ENCODE results near the gene MFNG. TPM values are rescaled to one million over a fixed set of nuclear protein-coding genes. Genes with fewer than 3 reads are reported as not detected.

Gene MFNG
- total and polyA plus RNA-seq, 2 experiments from 2014 or later: 3.3 TPM

DNA sequence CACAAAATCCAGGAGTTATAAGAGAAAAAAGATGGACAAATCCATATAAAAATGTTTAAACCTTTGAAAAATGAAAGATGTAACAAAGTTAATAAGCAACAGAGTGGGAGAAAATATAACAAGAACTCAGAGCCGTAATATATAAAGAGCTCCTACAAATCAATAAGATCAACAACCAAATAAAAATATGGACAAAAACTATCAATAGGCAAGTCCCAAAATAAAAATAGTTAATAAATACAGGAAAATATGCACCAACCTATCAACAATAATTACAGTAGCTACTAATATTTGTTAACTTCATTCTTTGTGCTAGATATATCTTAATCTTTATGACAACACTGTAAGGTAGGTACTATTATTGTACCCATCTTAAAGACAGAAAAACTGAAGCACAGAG is 30.3 kb upstream of the MFNG start:
- no peaks in the 10 kb centered on the region for H4K20me1 ChIP-seq (ENCODE audit: insufficient read depth, poor library complexity, severe bottlenecking)
- H3K36me3 ChIP-seq (replicated peaks; ENCODE audit: insufficient read depth, low read depth): no peaks in the 10 kb centered on the region
- H3K4me3 ChIP-seq: no peak overlapping the region
- H3K27ac ChIP-seq: no peak overlapping the region
- H3K9me2 ChIP-seq (replicated peaks; ENCODE audit: insufficient read depth): no peaks in the 10 kb centered on the region
- no peak overlapping the region for H3K4me2 ChIP-seq
- H3K4me1 ChIP-seq (ENCODE audit: insufficient read depth): peaks cover 23% of the 10 kb centered on the region
- 94% methylated on average over 1 of the region's 1 CpG for WGBS (ENCODE audit: low lambda C conversion rate, missing lambda C conversion rate)
- H3K79me2 ChIP-seq: peaks cover 32% of the 10 kb centered on the region
- no peak overlapping the region for H2AFZ ChIP-seq
- H3K27me3 ChIP-seq: no peaks in the 10 kb centered on the region
- no peak for DNase-seq (ENCODE audit: low spot score)
- no peaks in the 10 kb centered on the region for H3K9me3 ChIP-seq (ENCODE audit: low read depth)
- TF ChIP-seq EZH2 (IDR thresholded peaks at IDR 0.05; ENCODE audit: borderline replicate concordance): no peak
- TF ChIP-seq EZH2phosphoT487 (IDR thresholded peaks at IDR 0.05; ENCODE audit: low read depth, severe bottlenecking, unreplicated experiment): no peak
- TF ChIP-seq, protein P1, sequence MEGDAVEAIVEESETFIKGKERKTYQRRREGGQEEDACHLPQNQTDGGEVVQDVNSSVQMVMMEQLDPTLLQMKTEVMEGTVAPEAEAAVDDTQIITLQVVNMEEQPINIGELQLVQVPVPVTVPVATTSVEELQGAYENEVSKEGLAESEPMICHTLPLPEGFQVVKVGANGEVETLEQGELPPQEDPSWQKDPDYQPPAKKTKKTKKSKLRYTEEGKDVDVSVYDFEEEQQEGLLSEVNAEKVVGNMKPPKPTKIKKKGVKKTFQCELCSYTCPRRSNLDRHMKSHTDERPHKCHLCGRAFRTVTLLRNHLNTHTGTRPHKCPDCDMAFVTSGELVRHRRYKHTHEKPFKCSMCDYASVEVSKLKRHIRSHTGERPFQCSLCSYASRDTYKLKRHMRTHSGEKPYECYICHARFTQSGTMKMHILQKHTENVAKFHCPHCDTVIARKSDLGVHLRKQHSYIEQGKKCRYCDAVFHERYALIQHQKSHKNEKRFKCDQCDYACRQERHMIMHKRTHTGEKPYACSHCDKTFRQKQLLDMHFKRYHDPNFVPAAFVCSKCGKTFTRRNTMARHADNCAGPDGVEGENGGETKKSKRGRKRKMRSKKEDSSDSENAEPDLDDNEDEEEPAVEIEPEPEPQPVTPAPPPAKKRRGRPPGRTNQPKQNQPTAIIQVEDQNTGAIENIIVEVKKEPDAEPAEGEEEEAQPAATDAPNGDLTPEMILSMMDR (IDR thresholded peaks at IDR 0.05; ENCODE audit: poor library complexity): no peak

DNA sequence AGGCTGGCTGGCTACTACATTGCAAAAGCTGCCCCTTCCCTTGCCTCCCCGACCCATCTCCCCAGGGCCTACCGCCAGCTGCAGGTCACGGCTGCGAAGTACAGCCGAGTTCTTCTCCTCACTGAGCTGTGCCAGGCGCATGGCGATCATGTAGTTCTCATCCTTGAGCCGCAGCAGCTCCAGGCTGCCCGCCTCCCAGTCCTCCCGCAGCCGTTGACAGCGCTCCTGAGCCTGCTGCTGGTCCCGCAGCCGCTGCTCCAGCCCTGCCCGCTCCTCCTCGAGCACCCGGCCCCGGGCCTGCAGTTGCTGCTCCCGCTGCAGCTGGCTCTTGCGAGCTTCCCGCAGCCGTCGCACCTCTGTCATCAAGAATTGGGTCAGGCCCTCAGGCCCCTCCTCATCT is 29.7 kb upstream of the MFNG start:
- H3K27ac ChIP-seq: no peak overlapping the region
- no peak overlapping the region for H2AFZ ChIP-seq
- WGBS (ENCODE audit: low lambda C conversion rate, missing lambda C conversion rate): 96% methylated on average over 23 of the region's 23 CpGs
- TF ChIP-seq EZH2phosphoT487 (IDR thresholded peaks at IDR 0.05; ENCODE audit: low read depth, severe bottlenecking, unreplicated experiment) (no peak), EZH2 (IDR thresholded peaks at IDR 0.05; ENCODE audit: borderline replicate concordance) (no peak)
- TF ChIP-seq, protein P1 (IDR thresholded peaks at IDR 0.05; ENCODE audit: poor library complexity): no peak
- no peaks in the 10 kb centered on the region for H3K27me3 ChIP-seq
- H3K9me2 ChIP-seq (replicated peaks; ENCODE audit: insufficient read depth): no peaks in the 10 kb centered on the region
- H3K4me3 ChIP-seq: no peak overlapping the region
- H3K4me1 ChIP-seq (ENCODE audit: insufficient read depth): peaks cover 25% of the 10 kb centered on the region
- peaks cover 32% of the 10 kb centered on the region for H3K79me2 ChIP-seq
- H3K36me3 ChIP-seq (replicated peaks; ENCODE audit: insufficient read depth, low read depth): no peaks in the 10 kb centered on the region
- H3K4me2 ChIP-seq: no peak overlapping the region
- H4K20me1 ChIP-seq (ENCODE audit: insufficient read depth, poor library complexity, severe bottlenecking): no peaks in the 10 kb centered on the region
- DNase-seq (ENCODE audit: low spot score): no peak
- no peaks in the 10 kb centered on the region for H3K9me3 ChIP-seq (ENCODE audit: low read depth)

DNA sequence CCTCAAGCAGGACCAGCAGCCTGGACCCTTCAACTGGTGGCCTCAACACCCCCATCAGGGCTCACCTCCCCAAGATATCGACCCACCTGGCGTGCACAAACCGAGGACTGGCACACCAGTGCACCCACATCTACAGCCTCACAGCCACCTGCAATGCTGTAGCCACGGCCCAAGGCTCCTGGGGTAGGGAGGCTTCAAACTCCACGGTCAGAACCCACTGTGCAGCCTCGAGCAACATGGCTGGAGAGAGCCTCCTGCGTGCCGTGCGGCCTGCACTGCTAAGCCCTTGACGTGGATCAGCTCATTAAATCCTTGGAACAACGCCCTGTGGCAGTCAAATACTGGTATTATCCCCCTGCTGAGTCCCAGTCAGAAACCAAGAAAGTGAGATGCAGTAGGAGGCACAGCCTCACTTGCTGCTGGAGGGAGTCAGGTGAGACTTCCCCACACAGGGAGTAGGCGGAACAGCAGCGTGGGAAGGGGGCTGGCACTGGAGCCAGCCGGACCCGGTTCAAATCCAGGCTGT is 28.4 kb upstream of the MFNG start:
- H3K9me3 ChIP-seq (ENCODE audit: low read depth): no peaks in the 10 kb centered on the region
- H3K79me2 ChIP-seq: peaks cover 38% of the 10 kb centered on the region
- H3K4me3 ChIP-seq: no peak overlapping the region
- H3K36me3 ChIP-seq (replicated peaks; ENCODE audit: insufficient read depth, low read depth): no peaks in the 10 kb centered on the region
- no peak for DNase-seq (ENCODE audit: low spot score)
- no peak overlapping the region for H2AFZ ChIP-seq
- TF ChIP-seq EZH2 (IDR thresholded peaks at IDR 0.05; ENCODE audit: borderline replicate concordance): no peak
- TF ChIP-seq, protein P1 (IDR thresholded peaks at IDR 0.05; ENCODE audit: poor library complexity): no peak
- no peaks in the 10 kb centered on the region for H4K20me1 ChIP-seq (ENCODE audit: insufficient read depth, poor library complexity, severe bottlenecking)
- peaks cover 35% of the 10 kb centered on the region for H3K4me1 ChIP-seq (ENCODE audit: insufficient read depth)
- H3K4me2 ChIP-seq: no peak overlapping the region
- no peak overlapping the region for H3K27ac ChIP-seq
- 86% methylated on average over 15 of the region's 15 CpGs for WGBS (ENCODE audit: low lambda C conversion rate, missing lambda C conversion rate)
- H3K27me3 ChIP-seq: no peaks in the 10 kb centered on the region
- H3K9me2 ChIP-seq (replicated peaks; ENCODE audit: insufficient read depth): no peaks in the 10 kb centered on the region

Measured in hepatocyte (in vitro differentiated cells).